Measurements from ENCODE around the gene CAMK2N2. TPM values are rescaled to one million over a fixed set of nuclear protein-coding genes. Genes with fewer than 3 reads are reported as not detected.

The CAMK2N2 gene
- total and polyA plus RNA-seq, 2 donors (not counting 1 experiment from before 2014, with no cell fraction given), result not detected

DNA sequence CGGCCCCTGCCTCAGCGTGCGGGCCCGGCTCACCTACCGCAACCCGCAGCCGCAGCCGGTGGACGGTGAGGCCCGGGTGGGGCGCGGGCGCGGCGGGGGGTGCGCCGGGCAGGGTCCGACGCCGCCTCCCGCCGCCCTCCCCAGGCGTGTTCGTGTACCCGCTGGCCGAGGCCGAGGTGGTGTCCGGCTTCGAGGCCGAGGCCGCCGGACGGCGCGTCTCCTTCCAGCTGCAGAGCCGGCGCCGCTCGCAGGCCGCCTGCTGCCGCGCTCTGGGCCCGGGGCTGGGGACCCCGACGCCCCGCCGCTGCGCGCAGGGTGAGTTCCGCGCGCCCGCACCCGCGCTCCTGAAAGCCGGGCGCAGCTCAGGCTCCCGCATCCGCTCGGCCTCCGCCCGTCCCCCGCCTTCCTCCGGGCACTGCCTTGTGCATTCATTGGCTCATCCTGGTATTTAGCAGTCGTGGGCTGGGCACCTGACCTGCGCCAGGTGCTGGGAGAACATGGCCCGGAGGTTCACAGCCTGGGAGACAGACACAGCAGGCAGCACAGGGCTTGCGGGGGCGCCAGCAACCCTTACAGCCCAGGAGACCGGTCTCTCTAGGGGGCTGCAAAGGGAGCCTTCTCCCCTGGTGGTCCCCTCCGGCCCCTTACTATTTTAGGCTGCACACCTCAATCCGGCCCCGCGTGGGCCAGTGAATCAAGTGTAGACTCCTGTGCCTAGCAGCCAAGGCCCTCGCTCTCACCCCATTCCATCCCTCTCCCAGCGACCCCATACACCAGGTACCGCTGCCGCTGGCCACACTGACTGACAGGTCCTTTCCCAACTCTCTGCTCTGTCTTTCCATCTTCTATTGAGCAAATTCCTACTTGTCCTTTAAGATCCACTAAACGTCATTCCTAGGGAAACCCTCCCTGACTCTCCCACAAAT lies 30.5 kb downstream of the CAMK2N2 start:
- Histone ChIP-seq H3K36me3 (replicated peaks in 1 of 2; ENCODE audit: control extremely low read depth in 1 of 2, control insufficient read depth in 1 of 2, extremely low read depth in 1 of 2, insufficient read depth in 2 of 2, low read length in 1 of 2) (no peaks in the 10 kb centered on the region), H3K9me3 (ENCODE audit: control extremely low read depth in 1 of 3, control insufficient read depth in 2 of 3, insufficient read depth in 1 of 3, low read length in 2 of 3) (peaks cover 0 to 3% (median 0%) of the 10 kb centered on the region in 3 donors), H3K4me2 (replicated peaks; ENCODE audit: low read depth, low read length, poor library complexity, severe bottlenecking) (peak overlapping the region; percentile 100), H3K4me3 (ENCODE audit: control extremely low read depth in 1 of 5, extremely low read depth in 1 of 5, insufficient read depth in 1 of 5, low read depth in 2 of 5, low read length in 4 of 5) (peak overlapping the region in 3 of 5 experiments; percentile 59 to 74 (median 60)), H2AFZ (ENCODE audit: insufficient read depth, low read depth, low read length, poor library complexity, severe bottlenecking) (peak overlapping the region; percentile 82), H3K4me1 (ENCODE audit: control insufficient read depth in 2 of 2, insufficient read depth in 2 of 2, low read length in 2 of 2) (peaks cover 15 to 25% of the 10 kb centered on the region in 2 donors), H4K20me1 (ENCODE audit: control insufficient read depth, insufficient read depth, low read length, poor library complexity, severe bottlenecking) (no peaks in the 10 kb centered on the region), H3K79me2 (ENCODE audit: control insufficient read depth, insufficient read depth, low read length) (no peaks in the 10 kb centered on the region), H3K27ac (ENCODE audit: low read length in 2 of 2) (no peak overlapping the region), H3K9ac (ENCODE audit: low read length) (peak overlapping the region; percentile 72), H3K27me3 (replicated peaks in 1 of 4; ENCODE audit: control extremely low read depth in 1 of 4, control insufficient read depth in 3 of 4, insufficient read depth in 4 of 4, low read length in 3 of 4) (peaks cover 0 to 73% (median 39%) of the 10 kb centered on the region in 4 experiments)
- intact Hi-C loops (cut with micrococcal nuclease), result no loop called here
- DNase-seq (peak; percentile 42), ATAC-seq (ENCODE audit: low read depth) (no peak)
- 8% methylated on average over 79 of the region's 79 CpGs for WGBS (ENCODE audit: insufficient coverage)
- Mint-ChIP-seq H3K4me1 (peaks cover 20% of the 10 kb centered on the region), H3K27me3 (peaks cover 42% of the 10 kb centered on the region), H3K27ac (peak overlapping the region; percentile 61), H3K9me3 (ENCODE audit: insufficient read depth) (no peaks in the 10 kb centered on the region), H3K4me3 (peak overlapping the region; percentile 83)
- POLR2A ChIA-PET, result interaction anchor here (1.4 kb wide), 1 partner anchor 19 kb away, joined by 3 read pairs; the partner anchor contains the start of gene EEF1AKMT4
- CTCF ChIA-PET, result interaction anchor here (1.0 to 1.6 kb wide), 2 partner anchors 9 to 19 kb away, joined by 3 to 6 read pairs; no protein-coding TSS in a partner anchor
- no peak for TF ChIP-seq EZH2 (IDR thresholded peaks at IDR 0.05; ENCODE audit: borderline replicate concordance, insufficient read depth, low read depth, low read length, poor library complexity, severe bottlenecking)
- TF ChIP-seq CTCF (IDR thresholded peaks at IDR 0.05), result no peak
